ENCODE data around the gene CCT5.
"Not testable (repeated sequence)": the region's sequence is repeated elsewhere in the genome, so short reads cannot be mapped to it uniquely, and the experiment has no call there.

The CCT5 gene

GRCh38 chr5:10277773-10278630 lies 27.9 kb downstream of the CCT5 start:
- no peak for DNase-seq (ENCODE audit: low spot score)

GRCh38 chr5:10278658-10279279 lies 28.7 kb downstream of the CCT5 start:
- no peak for DNase-seq (ENCODE audit: low spot score)

DNA sequence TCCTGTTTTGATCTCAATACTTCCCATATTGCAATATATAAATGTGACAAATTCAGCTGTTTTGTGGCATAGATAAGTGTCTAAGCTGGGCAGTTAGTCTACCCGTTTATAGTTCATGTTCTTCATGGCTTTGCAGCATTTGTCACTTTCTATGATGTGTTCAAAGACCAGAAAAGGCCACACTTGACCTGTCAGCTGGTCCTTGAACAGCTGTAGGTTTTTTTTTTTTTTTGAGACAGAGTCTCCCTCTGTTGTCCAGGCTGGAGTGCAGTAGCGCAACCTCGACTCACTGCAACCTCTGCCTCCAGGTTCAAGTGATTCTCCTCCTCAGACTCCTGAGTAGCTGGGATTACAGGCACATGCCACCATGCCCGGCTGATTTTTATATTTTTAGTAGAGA lies 29.2 kb downstream of the CCT5 start:
- no peak for DNase-seq (ENCODE audit: low spot score)

GRCh38 chr5:10279925-10280720 lies 30.0 kb downstream of the CCT5 start:
- DNase-seq (ENCODE audit: low spot score) = no peak

DNA sequence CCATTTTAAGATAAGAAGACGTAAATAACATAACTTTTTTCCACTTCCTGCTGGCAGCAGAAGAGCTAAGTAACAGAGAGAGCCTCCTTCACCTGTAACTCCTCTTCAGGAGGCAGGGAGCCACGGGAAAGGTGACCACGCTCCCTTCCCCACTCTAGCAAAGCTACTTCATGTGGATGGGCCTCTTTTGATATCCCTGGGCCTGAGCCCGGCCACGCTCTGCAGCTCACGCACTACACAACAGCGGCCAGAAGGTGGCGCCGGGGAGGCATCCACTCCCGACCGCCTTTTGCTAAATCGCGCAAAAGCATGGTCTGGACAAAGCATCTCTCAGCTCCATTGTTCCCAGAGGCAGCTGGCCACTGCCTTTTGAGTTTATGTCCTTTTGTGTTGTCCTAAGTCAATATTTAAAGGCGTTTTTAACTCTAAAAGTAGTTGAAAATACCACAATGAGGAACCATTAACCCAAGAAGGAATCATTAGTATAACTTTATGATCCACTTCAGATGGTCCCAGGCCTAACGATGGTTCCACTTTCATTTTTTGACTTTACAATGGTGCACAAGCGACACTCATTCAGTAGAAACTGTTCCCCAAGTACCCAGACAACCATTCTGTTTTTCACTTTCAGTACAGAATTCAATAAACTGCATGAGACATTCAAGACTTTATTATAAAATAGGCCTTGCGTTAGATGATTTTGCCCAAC lies 34.0 kb downstream of the CCT5 start:
- peak; percentile 92 for DNase-seq (ENCODE audit: low spot score)

GRCh38 chr5:10285362-10285761 lies 35.3 kb downstream of the CCT5 start:
- DNase-seq (ENCODE audit: low spot score) = not testable (repeated sequence)

GRCh38 chr5:10286162-10286861 lies 36.2 kb downstream of the CCT5 start:
- no peak for DNase-seq (ENCODE audit: low spot score)

DNA sequence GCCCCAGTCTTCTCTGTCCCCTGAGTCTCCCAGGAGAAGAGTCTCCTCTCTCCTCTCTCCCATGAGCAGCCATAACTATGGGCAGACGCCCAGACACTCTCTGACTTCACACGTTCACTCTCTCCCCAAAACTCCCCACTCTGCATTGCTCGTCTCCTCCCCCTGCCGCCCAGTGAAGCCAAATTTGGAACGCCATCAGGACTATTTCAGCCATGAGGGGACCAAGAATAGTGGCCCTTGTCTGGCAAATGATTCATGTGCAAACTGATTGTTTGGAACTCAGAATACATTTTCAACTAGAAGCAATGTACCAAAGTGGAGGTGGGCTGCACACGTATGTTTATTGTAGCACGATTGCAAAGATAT lies 36.8 kb downstream of the CCT5 start:
- no peak for DNase-seq (ENCODE audit: low spot score)

GRCh38 chr5:10288592-10289219 lies 38.6 kb downstream of the CCT5 start:
- DNase-seq (ENCODE audit: low spot score) = no peak

DNA sequence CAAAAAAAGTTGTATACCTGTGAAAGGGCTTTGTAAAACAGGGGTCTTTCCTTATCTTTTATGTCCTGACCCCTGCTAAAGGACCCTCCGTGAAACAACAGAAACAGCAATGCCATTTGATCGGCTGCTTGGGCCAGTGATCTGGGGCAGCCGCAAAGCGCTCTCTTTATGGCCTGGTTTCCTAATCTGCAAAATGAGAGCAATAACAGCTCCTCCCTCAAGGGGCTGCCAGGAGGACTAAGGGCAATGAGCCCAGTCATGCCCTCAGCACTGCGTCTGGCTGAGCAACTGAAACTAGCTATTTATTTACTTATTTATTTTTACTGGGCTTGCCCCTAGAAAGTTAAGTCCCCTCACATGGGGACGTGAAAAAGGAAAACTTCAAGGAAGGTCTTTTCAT lies 39.3 kb downstream of the CCT5 start:
- DNase-seq (ENCODE audit: low spot score) = no peak

DNA sequence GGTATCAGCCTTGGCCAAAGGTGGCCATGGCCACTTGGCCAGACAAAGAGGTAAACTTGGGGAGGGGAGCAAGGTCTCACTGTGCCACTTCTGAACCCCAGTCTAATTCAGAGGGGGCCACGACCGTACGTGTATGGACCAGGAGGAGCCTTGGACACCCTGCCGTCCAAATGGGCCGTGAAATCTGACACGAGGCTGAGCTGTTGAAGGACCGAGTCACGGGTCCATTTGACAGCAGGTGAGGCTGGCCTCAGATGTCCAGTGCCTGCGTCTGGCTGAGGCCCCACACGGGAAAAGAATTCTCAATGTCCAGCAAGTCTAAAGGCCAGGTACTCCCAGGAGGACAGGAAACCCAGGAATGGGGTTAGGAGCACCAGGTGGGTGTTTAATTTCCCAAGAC lies 39.9 kb downstream of the CCT5 start:
- no peak for DNase-seq (ENCODE audit: low spot score)

- no peak for DNase-seq (ENCODE audit: low spot score)
These were observed 40.4 kb downstream of the CCT5 start for GRCh38 chr5:10290438-10290837.

- DNase-seq (ENCODE audit: low spot score) = no peak
These were observed 41.7 kb downstream of the CCT5 start for GRCh38 chr5:10291692-10292339.

DNA sequence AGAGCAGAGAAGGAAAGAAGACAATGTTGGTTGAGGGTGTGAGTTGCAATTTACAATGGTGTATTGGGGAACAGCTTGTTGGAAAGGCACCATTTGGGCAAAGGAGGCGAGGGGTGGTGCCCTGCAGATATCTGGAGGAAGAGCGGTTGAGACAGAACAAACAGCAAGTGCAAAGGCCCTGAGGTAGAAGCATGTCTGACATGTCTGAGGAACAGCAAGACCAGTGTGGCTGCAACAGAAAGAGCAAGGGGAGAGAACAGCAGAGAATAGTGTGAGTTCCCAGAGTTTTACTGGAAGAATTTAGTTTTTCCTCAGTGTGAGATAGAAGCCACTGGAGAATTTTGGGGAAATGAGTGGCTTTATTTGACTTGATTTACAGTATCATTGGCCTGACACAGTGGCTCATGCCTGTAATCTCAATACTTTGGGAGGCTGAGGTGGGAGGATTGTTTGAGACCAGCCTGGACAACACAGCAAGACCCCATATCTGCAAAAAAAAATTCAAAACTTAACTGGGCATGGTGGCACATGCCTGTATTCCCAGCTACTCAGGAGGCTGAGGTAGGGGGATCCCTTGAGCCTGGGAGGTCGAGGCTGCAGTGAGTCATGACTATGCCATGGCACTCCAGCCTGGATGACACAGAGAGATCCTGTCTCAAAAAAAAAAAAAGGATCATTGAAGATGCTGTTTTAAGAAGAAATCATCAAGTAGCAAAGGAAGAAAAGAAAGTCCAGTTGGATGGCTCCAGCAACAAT lies 44.0 kb downstream of the CCT5 start:
- no peak for DNase-seq (ENCODE audit: low spot score)

DNA sequence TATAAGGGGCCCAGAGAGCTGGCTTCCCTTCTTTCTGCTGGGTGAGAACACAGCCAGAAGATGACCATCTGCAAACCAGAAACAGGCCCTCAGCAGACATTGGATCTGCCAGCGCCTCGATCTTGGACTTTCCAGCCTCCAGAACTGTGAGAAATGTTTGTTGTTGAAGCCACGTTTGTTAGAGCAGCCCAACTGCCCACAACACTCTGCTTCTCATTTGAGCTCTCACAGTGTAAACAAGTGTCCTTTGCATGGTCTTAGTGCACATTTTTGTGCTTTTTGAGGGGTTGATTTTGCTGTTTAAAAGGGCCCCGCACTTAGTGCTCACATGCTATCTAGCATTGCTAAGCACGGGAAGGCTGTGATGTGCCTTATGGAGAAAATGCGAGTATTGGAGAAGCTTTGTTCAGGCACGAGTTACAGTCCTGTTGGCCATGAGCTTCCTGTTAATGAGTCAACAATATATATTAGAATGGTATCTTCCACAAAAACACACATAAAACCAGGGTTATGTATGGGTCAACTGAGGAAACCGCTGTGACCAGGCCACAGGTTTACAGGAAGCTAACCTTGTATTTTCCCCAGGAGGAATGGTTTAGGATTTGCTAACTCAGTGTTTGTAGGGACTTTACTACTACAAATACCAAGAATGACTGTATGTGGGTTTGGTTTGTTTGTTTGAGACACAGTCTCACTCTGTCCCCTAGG lies 45.7 kb downstream of the CCT5 start:
- DNase-seq (ENCODE audit: low spot score) = no peak

DNA sequence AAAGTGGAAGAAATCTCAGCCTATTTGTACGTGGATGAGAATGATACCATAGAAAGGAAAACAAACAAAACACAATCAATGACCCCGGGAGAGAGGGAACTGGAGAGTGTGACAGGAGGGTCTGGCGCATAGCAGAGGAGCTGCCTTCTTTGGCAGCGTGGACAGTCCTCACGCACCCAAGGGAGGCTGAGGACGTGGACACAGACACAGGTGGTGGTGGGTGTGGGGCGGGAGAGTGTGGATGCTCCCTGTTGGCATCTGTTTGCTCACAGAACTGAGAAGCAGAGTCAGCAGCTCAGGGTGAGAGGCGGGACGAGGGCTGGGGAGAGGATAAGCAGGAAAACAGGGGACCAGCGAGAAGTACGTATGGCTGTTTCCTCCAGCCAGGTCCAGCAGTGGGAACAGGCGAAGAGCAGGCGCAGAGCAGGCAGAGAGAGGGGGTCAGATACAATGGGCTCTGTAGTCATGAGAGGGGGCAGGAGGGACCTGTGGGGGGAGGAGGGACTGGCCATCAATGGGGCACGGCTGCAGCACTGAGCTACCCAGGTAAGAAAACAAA lies 47.6 kb downstream of the CCT5 start:
- no peak for DNase-seq (ENCODE audit: low spot score)

- no peak for DNase-seq (ENCODE audit: low spot score)
These were observed 50.2 kb downstream of the CCT5 start for GRCh38 chr5:10300246-10300645.

DNA sequence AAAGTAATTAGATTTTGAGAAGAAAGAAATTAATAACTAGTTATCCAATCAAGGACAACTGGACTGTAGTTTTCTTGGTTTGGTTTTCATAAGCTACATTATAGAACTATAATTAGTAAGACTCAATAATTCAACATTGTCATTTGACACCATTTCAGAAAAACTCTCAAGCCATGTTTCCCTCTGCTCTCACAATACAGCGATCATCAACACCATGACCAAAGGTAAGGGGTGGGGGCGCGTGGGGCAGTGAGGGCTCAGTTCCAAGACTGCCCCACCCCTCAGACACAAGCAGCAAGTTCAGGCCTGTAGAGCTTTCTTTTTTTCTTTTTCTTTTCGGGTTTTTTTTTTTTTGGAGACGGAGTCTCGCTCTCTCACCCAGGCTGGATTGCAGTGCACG lies 51.2 kb downstream of the CCT5 start:
- no peak for DNase-seq (ENCODE audit: low spot score)

Measured in Ammon's horn (tissue), 1 donor.